GM21526 (cell line): ENCODE measurements around the gene MGA.
"Not testable (repeated sequence)": the region's sequence is repeated elsewhere in the genome, so short reads cannot be mapped to it uniquely, and the experiment has no call there.

Experiments
- ATAC-seq: cut with Tn5 transposase; IDR thresholded peaks from one replicate; pipeline ENCODE4 v1.9.1; 2021; ENCODE audit warnings: moderate library complexity; ENCODE audit not compliant: unreplicated experiment, low FRiP score

Gene MGA

GRCh38 chr15:41703120-41703519 is 42.9 kb downstream of the MGA start:
- no peak for ATAC-seq

GRCh38 chr15:41713047-41713446 is 52.8 kb downstream of the MGA start:
- no peak for ATAC-seq

GRCh38 chr15:41714291-41714690 is 54.1 kb downstream of the MGA start:
- ATAC-seq: no peak

- no peak for ATAC-seq
Observed at GRCh38 chr15:41716864-41717263, 56.7 kb downstream of the MGA start.

GRCh38 chr15:41727143-41727542 is 66.9 kb downstream of the MGA start:
- no peak for ATAC-seq

- ATAC-seq: not testable (repeated sequence)
Observed at GRCh38 chr15:41728061-41728460, 67.9 kb downstream of the MGA start.

GRCh38 chr15:41730543-41730942 is 70.3 kb downstream of the MGA start:
- ATAC-seq: no peak

- no peak for ATAC-seq
Observed at GRCh38 chr15:41732483-41732882, 72.3 kb downstream of the MGA start.

- no peak for ATAC-seq
Observed at GRCh38 chr15:41734079-41734478, 73.9 kb downstream of the MGA start.

- ATAC-seq: no peak
Observed at GRCh38 chr15:41735046-41735445, 74.8 kb downstream of the MGA start.

- not testable (repeated sequence) for ATAC-seq
Observed at GRCh38 chr15:41735492-41735891, 75.3 kb downstream of the MGA start.

- no peak for ATAC-seq
Observed at GRCh38 chr15:41746802-41747201, 86.6 kb downstream of the MGA start.

GRCh38 chr15:41756198-41756597 is 96.0 kb downstream of the MGA start:
- ATAC-seq: no peak

GRCh38 chr15:41772720-41773331 is 112.6 kb downstream of the MGA start:
- no peak for ATAC-seq

GRCh38 chr15:41773332-41773728 is 113.1 kb downstream of the MGA start:
- no peak for ATAC-seq

GRCh38 chr15:41773729-41774061 is 113.5 kb downstream of the MGA start:
- no peak for ATAC-seq

- peak; percentile 81 for ATAC-seq
Observed at GRCh38 chr15:41774062-41774881, 114.1 kb downstream of the MGA start, which contains the start of gene MAPKBP1. MAPKBP1 (plus strand) TSS chr15:41774484; CDS start chr15:41775276, 792 bp downstream.

- ATAC-seq: no peak
Observed at GRCh38 chr15:41774882-41775417, 114.7 kb downstream of the MGA start.

- ATAC-seq: no peak
Observed at GRCh38 chr15:41775651-41776050, 115.4 kb downstream of the MGA start.

- no peak for ATAC-seq
Observed at GRCh38 chr15:41777421-41777973, 117.3 kb downstream of the MGA start.

GRCh38 chr15:41778521-41778920 is 118.3 kb downstream of the MGA start:
- no peak for ATAC-seq
